MM.1S (cell line): ENCODE measurements around the gene ZGPAT.

ENCODE experiments used
- EZH2 ChIP-seq: fragments of 300-600 bp; sonication (generic); optimal IDR thresholded peaks from 2 replicates; pipeline ENCODE3; 2017; ENCODE audit warnings: low read depth, mild to moderate bottlenecking, antibody characterized with exemption, low read length, mixed read lengths
- TF ChIP-seq, protein P1 (sequence below): fragments of 300-600 bp; sonication (generic); IDR thresholded peaks from 2 replicates; pipeline ENCODE4 v1.5.1; 2016; ENCODE audit warnings: antibody characterized with exemption, low read length, mixed read lengths

GRCh38 chr20:63673951-63674350 lies 33.9 kb upstream of the ZGPAT start:
- TF ChIP-seq, protein P1, sequence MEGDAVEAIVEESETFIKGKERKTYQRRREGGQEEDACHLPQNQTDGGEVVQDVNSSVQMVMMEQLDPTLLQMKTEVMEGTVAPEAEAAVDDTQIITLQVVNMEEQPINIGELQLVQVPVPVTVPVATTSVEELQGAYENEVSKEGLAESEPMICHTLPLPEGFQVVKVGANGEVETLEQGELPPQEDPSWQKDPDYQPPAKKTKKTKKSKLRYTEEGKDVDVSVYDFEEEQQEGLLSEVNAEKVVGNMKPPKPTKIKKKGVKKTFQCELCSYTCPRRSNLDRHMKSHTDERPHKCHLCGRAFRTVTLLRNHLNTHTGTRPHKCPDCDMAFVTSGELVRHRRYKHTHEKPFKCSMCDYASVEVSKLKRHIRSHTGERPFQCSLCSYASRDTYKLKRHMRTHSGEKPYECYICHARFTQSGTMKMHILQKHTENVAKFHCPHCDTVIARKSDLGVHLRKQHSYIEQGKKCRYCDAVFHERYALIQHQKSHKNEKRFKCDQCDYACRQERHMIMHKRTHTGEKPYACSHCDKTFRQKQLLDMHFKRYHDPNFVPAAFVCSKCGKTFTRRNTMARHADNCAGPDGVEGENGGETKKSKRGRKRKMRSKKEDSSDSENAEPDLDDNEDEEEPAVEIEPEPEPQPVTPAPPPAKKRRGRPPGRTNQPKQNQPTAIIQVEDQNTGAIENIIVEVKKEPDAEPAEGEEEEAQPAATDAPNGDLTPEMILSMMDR, result no peak
- no peak for TF ChIP-seq EZH2
